ENCODE measurements around the gene SELENOO.

DNA sequence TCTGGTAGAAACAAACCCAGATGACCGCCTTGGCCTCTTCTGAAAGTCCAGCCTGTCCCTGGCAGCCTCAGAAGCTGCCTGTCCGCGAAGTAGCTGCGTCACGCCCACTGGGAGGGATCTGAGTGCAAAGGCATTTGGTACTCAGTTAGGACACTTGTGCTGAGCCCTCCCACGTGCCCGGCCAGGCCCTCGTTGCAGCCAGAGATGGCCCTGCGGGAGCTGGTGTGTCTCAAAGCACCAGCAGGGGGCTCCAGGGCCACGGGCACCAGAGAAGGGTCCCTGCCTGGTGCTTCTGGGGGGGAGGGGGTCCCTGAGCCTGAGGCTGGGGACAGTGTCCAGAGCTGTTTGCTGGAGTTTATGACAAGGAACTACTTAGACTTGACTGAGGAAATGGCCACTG, 5.8 kb downstream of the SELENOO start:
- TF ChIP-seq ZBTB7A (IDR thresholded peaks at IDR 0.05; ENCODE audit: low read depth) (no peak), REST (IDR thresholded peaks at IDR 0.05; ENCODE audit: low read depth) (no peak), CEBPB (IDR thresholded peaks at IDR 0.05) (no peak), YY1 (IDR thresholded peaks at IDR 0.05; ENCODE audit: low read depth) (no peak), RAD21 (IDR thresholded peaks at IDR 0.05; ENCODE audit: low read depth) (peak; percentile 32; the same call in 1 of the 2 replicates), USF1 (IDR thresholded peaks at IDR 0.05) (peak; percentile 30; the same call in 1 of the 2 replicates), TCF12 (IDR thresholded peaks at IDR 0.05; ENCODE audit: low read depth) (no peak), TEAD4 (IDR thresholded peaks at IDR 0.05) (no peak), FOXM1 (IDR thresholded peaks at IDR 0.05; ENCODE audit: borderline replicate concordance, low read depth) (no peak), NFIC (IDR thresholded peaks at IDR 0.05) (no peak), EP300 (IDR thresholded peaks at IDR 0.05; ENCODE audit: borderline replicate concordance) (no peak), CREB1 (IDR thresholded peaks at IDR 0.05; ENCODE audit: low read depth) (no peak), TAF1 (IDR thresholded peaks at IDR 0.05; ENCODE audit: low read depth) (no peak)
- TF ChIP-seq, protein P1, sequence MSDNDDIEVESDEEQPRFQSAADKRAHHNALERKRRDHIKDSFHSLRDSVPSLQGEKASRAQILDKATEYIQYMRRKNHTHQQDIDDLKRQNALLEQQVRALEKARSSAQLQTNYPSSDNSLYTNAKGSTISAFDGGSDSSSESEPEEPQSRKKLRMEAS (IDR thresholded peaks at IDR 0.05): 0 out of 2 replicates have a peak, but pooled peaks have one; percentile 19

Measured in Ishikawa (cell line).